Fibroblast of pulmonary artery (primary cell): ENCODE data around the gene SAT1.

ENCODE experiments used
- DNase-seq: peaks from one replicate; pipeline ENCODE4 v3.0.0-alpha.2; 2010; ENCODE audit warnings: low read depth
- H3K4me3 ChIP-seq: replicated peaks from 2 replicates; pipeline ENCODE4 v1.5.1; 2011; ENCODE audit warnings: low read depth, mild to moderate bottlenecking, control low read depth, low read length, moderate library complexity
- TF ChIP-seq, protein P1 (sequence below): IDR thresholded peaks from 2 replicates; pipeline ENCODE4 v1.5.1; 2011; ENCODE audit warnings: mild to moderate bottlenecking, control low read depth, low read length, inconsistent platforms; ENCODE audit errors: missing control alignments

SAT1 gene

GRCh38 chrX:23792861-23793553, 10.0 kb downstream of the SAT1 start:
- DNase-seq, result no peak
- no peak overlapping the region for H3K4me3 ChIP-seq
- TF ChIP-seq, protein P1, sequence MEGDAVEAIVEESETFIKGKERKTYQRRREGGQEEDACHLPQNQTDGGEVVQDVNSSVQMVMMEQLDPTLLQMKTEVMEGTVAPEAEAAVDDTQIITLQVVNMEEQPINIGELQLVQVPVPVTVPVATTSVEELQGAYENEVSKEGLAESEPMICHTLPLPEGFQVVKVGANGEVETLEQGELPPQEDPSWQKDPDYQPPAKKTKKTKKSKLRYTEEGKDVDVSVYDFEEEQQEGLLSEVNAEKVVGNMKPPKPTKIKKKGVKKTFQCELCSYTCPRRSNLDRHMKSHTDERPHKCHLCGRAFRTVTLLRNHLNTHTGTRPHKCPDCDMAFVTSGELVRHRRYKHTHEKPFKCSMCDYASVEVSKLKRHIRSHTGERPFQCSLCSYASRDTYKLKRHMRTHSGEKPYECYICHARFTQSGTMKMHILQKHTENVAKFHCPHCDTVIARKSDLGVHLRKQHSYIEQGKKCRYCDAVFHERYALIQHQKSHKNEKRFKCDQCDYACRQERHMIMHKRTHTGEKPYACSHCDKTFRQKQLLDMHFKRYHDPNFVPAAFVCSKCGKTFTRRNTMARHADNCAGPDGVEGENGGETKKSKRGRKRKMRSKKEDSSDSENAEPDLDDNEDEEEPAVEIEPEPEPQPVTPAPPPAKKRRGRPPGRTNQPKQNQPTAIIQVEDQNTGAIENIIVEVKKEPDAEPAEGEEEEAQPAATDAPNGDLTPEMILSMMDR, result no peak

DNA sequence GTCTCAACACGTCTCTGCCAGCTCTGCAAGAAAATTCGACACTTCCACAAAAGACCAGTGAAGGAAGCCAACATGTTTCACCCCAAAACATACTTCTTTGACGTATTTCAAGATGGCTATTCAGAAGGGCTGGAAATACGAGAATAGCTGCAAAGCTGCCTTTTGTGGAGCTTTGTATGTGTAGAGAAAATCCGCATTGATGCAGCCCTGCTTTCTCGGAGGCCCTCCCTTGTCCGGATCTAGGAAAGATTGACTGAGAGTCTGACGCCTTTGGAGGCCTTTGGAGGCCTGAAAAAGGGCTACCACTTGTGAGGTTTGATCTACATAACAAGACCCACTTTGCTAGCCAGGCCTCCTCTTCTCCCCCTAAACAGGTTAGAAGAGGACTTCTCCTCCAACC, 12.2 kb downstream of the SAT1 start:
- H3K4me3 ChIP-seq, result no peak overlapping the region
- TF ChIP-seq, protein P1, result no peak

GRCh38 chrX:23797371-23798128, 14.6 kb downstream of the SAT1 start:
- no peak overlapping the region for H3K4me3 ChIP-seq
- DNase-seq, result no peak
- TF ChIP-seq, protein P1, result no peak

More for the DNA sequence above, 12.2 kb downstream of the SAT1 start:
- DNase-seq, result no peak

DNA sequence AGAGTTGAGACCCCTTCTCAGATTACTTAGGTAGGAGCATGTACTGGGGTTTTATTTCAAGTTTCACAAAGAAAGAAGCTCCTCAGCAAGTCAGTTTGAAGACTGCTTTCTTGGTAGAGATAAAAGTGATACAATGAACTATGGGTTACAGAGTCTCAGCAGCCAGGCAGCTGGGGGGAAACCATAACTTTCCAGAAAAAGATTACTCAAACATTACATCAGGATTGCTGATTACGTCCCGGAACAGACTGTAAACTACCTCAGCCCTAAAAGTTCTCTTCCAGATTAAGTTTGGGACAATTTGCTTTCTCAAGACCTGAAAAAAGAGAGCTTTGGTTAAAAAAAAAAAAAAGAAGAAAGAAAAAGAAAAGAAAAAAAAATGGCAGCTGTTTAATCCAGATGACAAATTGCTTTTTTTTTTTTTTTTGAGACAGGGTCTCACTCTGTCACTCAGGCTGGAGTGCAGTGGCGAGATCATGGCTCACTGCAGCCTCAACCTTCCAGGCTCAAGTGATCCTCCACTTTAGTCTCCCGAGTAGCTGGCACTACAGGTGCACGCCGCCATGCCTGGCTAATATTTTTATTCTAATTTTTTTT, 16.6 kb downstream of the SAT1 start:
- TF ChIP-seq, protein P1, result no peak
- DNase-seq, result peak; percentile 80
- no peak overlapping the region for H3K4me3 ChIP-seq

- DNase-seq, result no peak
- TF ChIP-seq, protein P1, result no peak
- no peak overlapping the region for H3K4me3 ChIP-seq
Measured at GRCh38 chrX:23802431-23802830, 19.5 kb downstream of the SAT1 start.

- TF ChIP-seq, protein P1, result no peak
- peak; percentile 94 for DNase-seq
- no peak overlapping the region for H3K4me3 ChIP-seq
Measured at GRCh38 chrX:23803931-23804381, 21.0 kb downstream of the SAT1 start.
